Measurements from ENCODE around the gene BANP.
"Not testable (repeated sequence)": the region's sequence is repeated elsewhere in the genome, so short reads cannot be mapped to it uniquely, and the experiment has no call there.

The BANP gene

GRCh38 chr16:87976665-87977064 lies 25.4 kb downstream of the BANP start:
- TF ChIP-seq CTCF (IDR thresholded peaks at IDR 0.05; ENCODE audit: borderline replicate concordance, insufficient read depth, low read depth, low read length): no peak
- H3K4me3 ChIP-seq (ENCODE audit: low read depth, low read length): no peak overlapping the region

- H3K4me3 ChIP-seq (ENCODE audit: low read depth, low read length): no peak overlapping the region
- TF ChIP-seq CTCF (IDR thresholded peaks at IDR 0.05; ENCODE audit: borderline replicate concordance, insufficient read depth, low read depth, low read length): no peak
These were observed 26.9 kb downstream of the BANP start for GRCh38 chr16:87978127-87978526.

- H3K4me3 ChIP-seq (ENCODE audit: low read depth, low read length): no peak overlapping the region
- TF ChIP-seq CTCF (IDR thresholded peaks at IDR 0.05; ENCODE audit: borderline replicate concordance, insufficient read depth, low read depth, low read length): no peak
These were observed 28.1 kb downstream of the BANP start for GRCh38 chr16:87979352-87979751.

- H3K4me3 ChIP-seq (ENCODE audit: low read depth, low read length): not testable (repeated sequence)
These were observed 28.8 kb downstream of the BANP start for GRCh38 chr16:87979911-87980630.

GRCh38 chr16:87981376-87981775 lies 30.1 kb downstream of the BANP start:
- not testable (repeated sequence) for H3K4me3 ChIP-seq (ENCODE audit: low read depth, low read length)

- no peak overlapping the region for H3K4me3 ChIP-seq (ENCODE audit: low read depth, low read length)
- no peak for TF ChIP-seq CTCF (IDR thresholded peaks at IDR 0.05; ENCODE audit: borderline replicate concordance, insufficient read depth, low read depth, low read length)
These were observed 31.4 kb downstream of the BANP start for GRCh38 chr16:87982581-87983041.

GRCh38 chr16:87983072-87983736 lies 32.0 kb downstream of the BANP start:
- peak; percentile 15; the same call in 1 of the 2 replicates for TF ChIP-seq CTCF (IDR thresholded peaks at IDR 0.05; ENCODE audit: borderline replicate concordance, insufficient read depth, low read depth, low read length)

GRCh38 chr16:87983737-87984097 lies 32.5 kb downstream of the BANP start:
- not testable (repeated sequence) for H3K4me3 ChIP-seq (ENCODE audit: low read depth, low read length)

More at GRCh38 chr16:87983072-87983736, 32.0 kb downstream of the BANP start:
- H3K4me3 ChIP-seq (ENCODE audit: low read depth, low read length): not testable (repeated sequence)

GRCh38 chr16:87984180-87984579 lies 32.9 kb downstream of the BANP start:
- not testable (repeated sequence) for H3K4me3 ChIP-seq (ENCODE audit: low read depth, low read length)
